ENCODE measurements around the gene PODXL2. TPM values are rescaled to one million over a fixed set of nuclear protein-coding genes. Genes with fewer than 3 reads are reported as not detected.

PODXL2 gene
- total RNA-seq, 2 experiments from 2014 or later, result 4.0 to 4.2 TPM

DNA sequence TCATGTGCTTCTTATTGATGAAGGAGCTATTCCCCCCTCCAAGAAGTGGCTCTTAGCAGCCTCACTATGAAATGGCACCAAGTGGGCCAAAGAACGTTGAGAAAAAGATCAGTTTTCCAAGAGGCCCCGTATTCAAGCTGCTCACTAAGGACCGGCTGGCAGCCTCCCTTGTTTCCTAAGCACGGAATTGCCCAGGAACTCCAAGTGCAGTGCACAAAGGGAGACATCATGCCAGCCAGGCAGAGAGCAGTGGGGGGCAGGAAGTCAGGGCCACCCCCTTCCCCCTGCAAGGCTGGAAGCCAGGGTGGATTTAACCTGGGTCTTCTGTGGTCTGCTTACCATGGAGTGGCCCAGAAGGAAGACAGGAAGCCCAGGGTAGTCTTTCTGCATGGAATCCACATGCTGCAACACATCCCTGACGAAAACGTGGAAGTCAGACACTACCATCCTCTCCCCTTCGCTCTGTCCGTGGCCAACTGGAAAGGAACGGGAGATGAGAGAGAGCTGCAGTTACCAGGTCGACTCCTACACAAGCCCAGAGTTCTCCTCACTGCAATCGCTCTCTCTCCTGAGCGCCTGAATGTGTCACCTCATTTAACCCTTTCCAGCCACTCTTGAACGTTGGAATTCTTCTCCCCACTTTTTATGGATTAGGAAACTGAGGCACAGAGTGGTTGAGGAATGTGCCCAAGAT, 93.3 kb downstream of the PODXL2 start:
- H3K4me3 Mint-ChIP-seq, result no peak overlapping the region
- no peak overlapping the region for H3K27ac ChIP-seq (ENCODE audit: low read depth in 1 of 2, low read length in 2 of 2)
- H3K36me3 Mint-ChIP-seq (ENCODE audit: low read depth), result no peaks in the 10 kb centered on the region
- intact Hi-C loops (cut with DNase I, micrococcal nuclease), result no loop called here
- H3K9me3 ChIP-seq (ENCODE audit: control insufficient read depth in 1 of 2, insufficient read depth in 1 of 2, low read length in 2 of 2), result no peaks in the 10 kb centered on the region
- ChIA-PET CTCF (no interaction called here), POLR2A (no interaction called here)
- H3K4me3 ChIP-seq (ENCODE audit: low read length), result no peak overlapping the region
- no peak overlapping the region for H3K27ac Mint-ChIP-seq
- H3K4me1 Mint-ChIP-seq (ENCODE audit: low read depth), result no peaks in the 10 kb centered on the region
- ATAC-seq (ENCODE audit: poor library complexity) (no peak), DNase-seq (no peak)
- no peaks in the 10 kb centered on the region for H3K9me3 Mint-ChIP-seq
- H3K27me3 Mint-ChIP-seq, result peaks cover 3% of the 10 kb centered on the region
- no peak for TF ChIP-seq CTCF (IDR thresholded peaks at IDR 0.05)
- no peaks in the 10 kb centered on the region for H3K4me1 ChIP-seq (ENCODE audit: insufficient read depth, low read length)
- peaks cover 0 to 6% of the 10 kb centered on the region in 2 experiments for H3K27me3 ChIP-seq (ENCODE audit: control insufficient read depth in 1 of 2, insufficient read depth in 2 of 2, low read length in 2 of 2)
- H3K36me3 ChIP-seq (ENCODE audit: insufficient read depth, low read length), result no peaks in the 10 kb centered on the region

Small RNA genes within 50 kb of the gene (microRNA-seq; reads per million reads assigned to microRNA genes)
- gene MIR7976 (ENCODE audit: borderline microRNAs expressed, borderline replicate concordance), result 1.8 reads per million

Other genes starting within 250 kb of the PODXL2 start
- gene TPRA1, start 38.5 kb upstream of the PODXL2 start, total RNA-seq, result 1 to 10 TPM; 7.5 to 7.8 TPM
- gene MCM2, start 30.8 kb upstream of the PODXL2 start, total RNA-seq, result 10 to 100 TPM; 10.1 to 12.2 TPM
- 100 to 1,000 TPM; 116 to 118 TPM for gene ABTB1, start 43.8 kb downstream of the PODXL2 start, total RNA-seq
- gene MGLL, start 193.3 kb downstream of the PODXL2 start, total RNA-seq, result under 1 TPM; 0.28 to 0.38 TPM

All from CD4-positive, alpha-beta T cell (primary cell).